Upper lobe of left lung (tissue), 4 donors: ENCODE measurements around the gene ZC3H7A.

Source experiments
- EP300 ChIP-seq, 4 donors: sonication (generic); formaldehyde crosslinking; IDR thresholded peaks; one replicate each; pipeline ENCODE4 v1.5.1; 2017; ENCODE audit warnings: antibody characterized with exemption in 4 of 4, control low read depth in 2 of 4
- POLR2A ChIP-seq, 4 donors: fragments of 450-650 bp; IDR thresholded peaks; one replicate each; pipeline ENCODE4 v1.5.1; 2016 to 2017; ENCODE audit warnings: antibody characterized with exemption in 4 of 4, mild to moderate bottlenecking in 2 of 4
- POLR2AphosphoS5 ChIP-seq, 2 donors: sonication (generic); formaldehyde crosslinking; IDR thresholded peaks; one replicate each; pipeline ENCODE4 v1.5.1; 2017; ENCODE audit warnings: antibody characterized with exemption in 2 of 2
- TF ChIP-seq, protein P1 (sequence below), 6 experiments: fragments of 450-650 bp in 4 of 6; fragments of 200-600 bp in 2 of 6; sonication (generic) in 2 of 6; IDR thresholded peaks; one replicate each; pipeline ENCODE4 v1.5.1; 2016 to 2019; ENCODE audit warnings: antibody characterized with exemption in 6 of 6

DNA sequence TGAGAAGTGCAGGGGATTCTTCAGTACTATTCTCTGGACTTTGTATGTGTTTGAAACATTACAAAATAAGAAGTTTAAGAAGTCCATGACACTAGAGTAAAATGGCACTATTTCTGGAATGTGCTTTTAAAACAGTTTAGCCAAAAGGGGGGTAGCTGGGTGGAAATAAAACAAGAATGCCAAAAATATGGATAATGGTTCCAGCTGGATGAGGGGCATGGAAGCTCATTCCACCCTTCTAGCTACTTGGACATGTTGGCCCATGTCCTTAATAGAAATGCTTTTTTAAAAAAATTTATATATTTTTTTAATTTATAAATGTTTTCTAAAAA lies 13.1 kb downstream of the ZC3H7A start:
- TF ChIP-seq, protein P1, sequence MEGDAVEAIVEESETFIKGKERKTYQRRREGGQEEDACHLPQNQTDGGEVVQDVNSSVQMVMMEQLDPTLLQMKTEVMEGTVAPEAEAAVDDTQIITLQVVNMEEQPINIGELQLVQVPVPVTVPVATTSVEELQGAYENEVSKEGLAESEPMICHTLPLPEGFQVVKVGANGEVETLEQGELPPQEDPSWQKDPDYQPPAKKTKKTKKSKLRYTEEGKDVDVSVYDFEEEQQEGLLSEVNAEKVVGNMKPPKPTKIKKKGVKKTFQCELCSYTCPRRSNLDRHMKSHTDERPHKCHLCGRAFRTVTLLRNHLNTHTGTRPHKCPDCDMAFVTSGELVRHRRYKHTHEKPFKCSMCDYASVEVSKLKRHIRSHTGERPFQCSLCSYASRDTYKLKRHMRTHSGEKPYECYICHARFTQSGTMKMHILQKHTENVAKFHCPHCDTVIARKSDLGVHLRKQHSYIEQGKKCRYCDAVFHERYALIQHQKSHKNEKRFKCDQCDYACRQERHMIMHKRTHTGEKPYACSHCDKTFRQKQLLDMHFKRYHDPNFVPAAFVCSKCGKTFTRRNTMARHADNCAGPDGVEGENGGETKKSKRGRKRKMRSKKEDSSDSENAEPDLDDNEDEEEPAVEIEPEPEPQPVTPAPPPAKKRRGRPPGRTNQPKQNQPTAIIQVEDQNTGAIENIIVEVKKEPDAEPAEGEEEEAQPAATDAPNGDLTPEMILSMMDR (IDR thresholded peaks at IDR 0.05) = no peak
- TF ChIP-seq POLR2AphosphoS5 (IDR thresholded peaks at IDR 0.05) (no peak), EP300 (IDR thresholded peaks at IDR 0.05) (no peak), POLR2A (IDR thresholded peaks at IDR 0.05) (no peak)
